ENCODE data around the gene SOHLH2. TPM values are rescaled to one million over a fixed set of nuclear protein-coding genes. Genes with fewer than 3 reads are reported as not detected.

SOHLH2 gene
- total and polyA plus RNA-seq, 2 experiments from 2014 or later: 3.0 to 7.0 TPM

- no peak overlapping the region for H3K4me3 ChIP-seq
- no peaks in the 10 kb centered on the region for H3K27me3 ChIP-seq
- no peaks in the 10 kb centered on the region for H3K9me3 ChIP-seq (ENCODE audit: low read depth)
- no peak overlapping the region for H3K27ac ChIP-seq
- no peaks in the 10 kb centered on the region for H3K4me1 ChIP-seq (ENCODE audit: low read depth)
- H3K36me3 ChIP-seq: peaks cover 5% of the 10 kb centered on the region
- TF ChIP-seq CTCF (IDR thresholded peaks at IDR 0.05; ENCODE audit: low read depth, low read length): no peak
- peak in 1 of 2 donors; percentile 22 for DNase-seq (ENCODE audit: low read depth in 1 of 2, low spot score in 1 of 2)
These were observed 37.2 kb upstream of the SOHLH2 start for GRCh38 chr13:36251526-36251925.

- H3K4me1 ChIP-seq (ENCODE audit: low read depth): no peaks in the 10 kb centered on the region
- no peak for DNase-seq (ENCODE audit: low read depth in 1 of 2, low spot score in 1 of 2)
- no peak for TF ChIP-seq CTCF (IDR thresholded peaks at IDR 0.05; ENCODE audit: low read depth, low read length)
These were observed 36.7 kb upstream of the SOHLH2 start for GRCh38 chr13:36251017-36251416.

GRCh38 chr13:36248700-36249099, 34.3 kb upstream of the SOHLH2 start:
- peaks cover 5% of the 10 kb centered on the region for H3K36me3 ChIP-seq
- H3K4me3 ChIP-seq: no peak overlapping the region
- H3K9me3 ChIP-seq (ENCODE audit: low read depth): no peaks in the 10 kb centered on the region
- no peak overlapping the region for H3K27ac ChIP-seq
- H3K4me1 ChIP-seq (ENCODE audit: low read depth): no peaks in the 10 kb centered on the region
- no peak for TF ChIP-seq CTCF (IDR thresholded peaks at IDR 0.05; ENCODE audit: low read depth, low read length)
- DNase-seq (ENCODE audit: low read depth in 1 of 2, low spot score in 1 of 2): no peak
- H3K27me3 ChIP-seq: no peaks in the 10 kb centered on the region

More at GRCh38 chr13:36251017-36251416, 36.7 kb upstream of the SOHLH2 start:
- peaks cover 5% of the 10 kb centered on the region for H3K36me3 ChIP-seq
- H3K9me3 ChIP-seq (ENCODE audit: low read depth): no peaks in the 10 kb centered on the region
- no peak overlapping the region for H3K27ac ChIP-seq
- no peaks in the 10 kb centered on the region for H3K27me3 ChIP-seq
- no peak overlapping the region for H3K4me3 ChIP-seq

- Histone ChIP-seq H3K27me3 (no peaks in the 10 kb centered on the region), H3K4me3 (no peak overlapping the region), H3K27ac (no peak overlapping the region), H3K36me3 (peaks cover 5% of the 10 kb centered on the region), H3K4me1 (ENCODE audit: low read depth) (no peaks in the 10 kb centered on the region), H3K9me3 (ENCODE audit: low read depth) (no peaks in the 10 kb centered on the region)
- no peak for DNase-seq (ENCODE audit: low read depth in 1 of 2, low spot score in 1 of 2)
- no peak for TF ChIP-seq CTCF (IDR thresholded peaks at IDR 0.05; ENCODE audit: low read depth, low read length)
These were observed 30.6 kb upstream of the SOHLH2 start for GRCh38 chr13:36244990-36245389.

GRCh38 chr13:36244073-36244472, 29.7 kb upstream of the SOHLH2 start:
- no peaks in the 10 kb centered on the region for H3K27me3 ChIP-seq
- no peak overlapping the region for H3K27ac ChIP-seq
- no peaks in the 10 kb centered on the region for H3K9me3 ChIP-seq (ENCODE audit: low read depth)
- H3K4me1 ChIP-seq (ENCODE audit: low read depth): no peaks in the 10 kb centered on the region
- TF ChIP-seq CTCF (IDR thresholded peaks at IDR 0.05; ENCODE audit: low read depth, low read length): no peak
- DNase-seq (ENCODE audit: low read depth in 1 of 2, low spot score in 1 of 2): no peak
- no peak overlapping the region for H3K4me3 ChIP-seq
- H3K36me3 ChIP-seq: peaks cover 5% of the 10 kb centered on the region

GRCh38 chr13:36242761-36243160, 28.4 kb upstream of the SOHLH2 start:
- Histone ChIP-seq H3K36me3 (peaks cover 2% of the 10 kb centered on the region), H3K4me3 (no peak overlapping the region), H3K27me3 (no peaks in the 10 kb centered on the region), H3K27ac (no peak overlapping the region), H3K4me1 (ENCODE audit: low read depth) (no peaks in the 10 kb centered on the region), H3K9me3 (ENCODE audit: low read depth) (no peaks in the 10 kb centered on the region)
- no peak for TF ChIP-seq CTCF (IDR thresholded peaks at IDR 0.05; ENCODE audit: low read depth, low read length)
- no peak for DNase-seq (ENCODE audit: low read depth in 1 of 2, low spot score in 1 of 2)

Measured in cardiac muscle cell (in vitro differentiated cells and primary cell).